A673 (cell line): ENCODE measurements around the gene GIMAP6. TPM values are rescaled to one million over a fixed set of nuclear protein-coding genes. Genes with fewer than 3 reads are reported as not detected.

Source experiments
- BruUV-seq: library from RNA; stranded (reverse); fragments of 400-500 nt; replicated peaks from 2 replicates; lab custom pipeline; 2021; lab: Mats Ljungman, UMichigan
- CTCF ChIA-PET: fragments of 300-600 bp; sonication (Branson Sonifier 250); formaldehyde crosslinking; loops from one replicate; lab custom pipeline; 2022; ENCODE audit warnings: antibody characterized with exemption; lab: Charles Lee
- POLR2A ChIA-PET: fragments of 300-600 bp; sonication (Branson Sonifier 250); formaldehyde crosslinking; loops from one replicate; lab custom pipeline; 2022; ENCODE audit warnings: antibody characterized with exemption; ENCODE audit not compliant: low non-redundant PET; lab: Charles Lee
- DNase-seq: peaks from one replicate; pipeline ENCODE4 v3.0.0-alpha.2; 2015; ENCODE audit warnings: low spot score
- H3K27ac ChIP-seq: fragments of 200-600 bp; sonication (generic); 2 replicates; pipeline ENCODE4 v1.5.1; 2016; ENCODE audit warnings: mixed run types, low read depth, mild to moderate bottlenecking, mixed read lengths, antibody characterized with exemption, low read length; ENCODE audit not compliant: poor library complexity, severe bottlenecking
- H3K27me3 ChIP-seq: fragments of 200-600 bp; sonication (generic); replicated peaks from 2 replicates; pipeline ENCODE4 v1.6.1; 2017; ENCODE audit warnings: mixed run types, low read depth, mild to moderate bottlenecking, mixed read lengths, antibody characterized with exemption, low read length; ENCODE audit not compliant: insufficient read depth, poor library complexity
- H3K36me3 ChIP-seq: fragments of 200-600 bp; sonication (generic); 2 replicates; pipeline ENCODE4 v1.6.1; 2016; ENCODE audit warnings: mixed run types, mild to moderate bottlenecking, mixed read lengths, antibody characterized with exemption, low read length; ENCODE audit not compliant: insufficient read depth, poor library complexity, severe bottlenecking
- H3K4me1 ChIP-seq: fragments of 200-600 bp; sonication (generic); 2 replicates; pipeline ENCODE4 v1.6.1; 2017; ENCODE audit warnings: mixed run types, mild to moderate bottlenecking, mixed read lengths, antibody characterized with exemption, low read length; ENCODE audit not compliant: insufficient read depth, poor library complexity, severe bottlenecking
- H3K4me3 ChIP-seq: fragments of 200-600 bp; sonication (generic); 2 replicates; pipeline ENCODE4 v1.5.1; 2016; ENCODE audit warnings: low read depth, mixed run types, mild to moderate bottlenecking, mixed read lengths, low read length; ENCODE audit not compliant: poor library complexity, severe bottlenecking
- H3K9me3 ChIP-seq: fragments of 200-600 bp; sonication (generic); 2 replicates; pipeline ENCODE4 v1.6.1; 2016; ENCODE audit warnings: mixed run types, low read depth, mild to moderate bottlenecking, mixed read lengths, antibody characterized with exemption, low read length; ENCODE audit not compliant: poor library complexity, severe bottlenecking
- EZH2 ChIP-seq: fragments of 200-600 bp; sonication (generic); IDR thresholded peaks from 2 replicates; pipeline ENCODE4 v1.6.1; 2017; ENCODE audit warnings: borderline replicate concordance, low read depth, mild to moderate bottlenecking, mixed read lengths, antibody characterized with exemption, low read length; ENCODE audit not compliant: poor library complexity, severe bottlenecking
- intact Hi-C: fragments of 100-400 bp; cut with micrococcal nuclease; formaldehyde crosslinking; loops from one replicate; pipeline ENCODE4 v1.10.0; 2022; ENCODE audit not compliant: unreplicated experiment
- total RNA-seq: library from RNA; stranded (reverse); gene quantifications from 2 replicates; pipeline ENCODE4 v1.2.3, GENCODE V29; 2021
- TF ChIP-seq, protein P1 (sequence below): fragments of 300-800, 200-600 bp; sonication (generic); conservative IDR thresholded peaks from 2 replicates; pipeline ENCODE4 v1.5.1; 2017; ENCODE audit warnings: low read depth, mild to moderate bottlenecking, antibody characterized with exemption, low read length, moderate library complexity, mixed read lengths

GIMAP6 gene
- total RNA-seq, 1 experiment from 2014 or later = not detected

- no peaks in the 10 kb centered on the region for H3K4me1 ChIP-seq
- TF ChIP-seq, protein P1, sequence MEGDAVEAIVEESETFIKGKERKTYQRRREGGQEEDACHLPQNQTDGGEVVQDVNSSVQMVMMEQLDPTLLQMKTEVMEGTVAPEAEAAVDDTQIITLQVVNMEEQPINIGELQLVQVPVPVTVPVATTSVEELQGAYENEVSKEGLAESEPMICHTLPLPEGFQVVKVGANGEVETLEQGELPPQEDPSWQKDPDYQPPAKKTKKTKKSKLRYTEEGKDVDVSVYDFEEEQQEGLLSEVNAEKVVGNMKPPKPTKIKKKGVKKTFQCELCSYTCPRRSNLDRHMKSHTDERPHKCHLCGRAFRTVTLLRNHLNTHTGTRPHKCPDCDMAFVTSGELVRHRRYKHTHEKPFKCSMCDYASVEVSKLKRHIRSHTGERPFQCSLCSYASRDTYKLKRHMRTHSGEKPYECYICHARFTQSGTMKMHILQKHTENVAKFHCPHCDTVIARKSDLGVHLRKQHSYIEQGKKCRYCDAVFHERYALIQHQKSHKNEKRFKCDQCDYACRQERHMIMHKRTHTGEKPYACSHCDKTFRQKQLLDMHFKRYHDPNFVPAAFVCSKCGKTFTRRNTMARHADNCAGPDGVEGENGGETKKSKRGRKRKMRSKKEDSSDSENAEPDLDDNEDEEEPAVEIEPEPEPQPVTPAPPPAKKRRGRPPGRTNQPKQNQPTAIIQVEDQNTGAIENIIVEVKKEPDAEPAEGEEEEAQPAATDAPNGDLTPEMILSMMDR = no peak
- TF ChIP-seq EZH2 = no peak
- DNase-seq = no peak
- intact Hi-C loops = no loop called here
- ChIA-PET POLR2A (no interaction called here), CTCF (no interaction called here)
- no peaks in the 10 kb centered on the region for H3K36me3 ChIP-seq
- BruUV-seq = no TSS peak
- H3K27ac ChIP-seq = no peak overlapping the region
- no peaks in the 10 kb centered on the region for H3K9me3 ChIP-seq
- no peak overlapping the region for H3K4me3 ChIP-seq
- no peaks in the 10 kb centered on the region for H3K27me3 ChIP-seq
These were observed 25.3 kb upstream of the GIMAP6 start for GRCh38 chr7:150657526-150657925.

GRCh38 chr7:150656047-150656446 lies 23.9 kb upstream of the GIMAP6 start:
- CTCF ChIA-PET = no interaction called here
- TF ChIP-seq EZH2 = no peak
- TF ChIP-seq, protein P1 = no peak
- Histone ChIP-seq H3K4me1 (no peaks in the 10 kb centered on the region), H3K27me3 (no peaks in the 10 kb centered on the region), H3K4me3 (no peak overlapping the region), H3K9me3 (no peaks in the 10 kb centered on the region), H3K27ac (no peak overlapping the region), H3K36me3 (no peaks in the 10 kb centered on the region)
- no peak for DNase-seq
- BruUV-seq = no TSS peak
- POLR2A ChIA-PET = no interaction called here
- intact Hi-C loops = no loop called here

DNA sequence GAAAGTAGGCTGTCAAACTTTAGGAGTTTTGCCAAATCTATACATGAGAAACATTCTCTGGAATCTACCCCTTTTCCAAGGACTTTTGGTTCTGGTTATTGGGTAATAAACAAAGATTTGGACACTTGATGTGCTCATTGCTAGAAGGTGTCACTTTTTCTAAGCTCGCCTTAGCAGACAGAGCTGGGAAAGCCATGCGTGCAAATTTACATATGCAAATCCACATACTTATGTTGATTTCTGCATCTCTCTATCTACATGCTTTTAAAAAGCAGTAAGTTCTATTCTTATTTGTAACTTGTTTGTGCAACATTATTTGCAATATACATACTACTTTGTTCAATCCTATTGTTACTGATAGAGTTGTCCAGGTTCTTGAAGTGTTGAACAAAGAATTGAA lies 22.5 kb upstream of the GIMAP6 start:
- H3K9me3 ChIP-seq = no peaks in the 10 kb centered on the region
- H3K4me3 ChIP-seq = no peak overlapping the region
- BruUV-seq = no TSS peak
- no peak for TF ChIP-seq EZH2
- TF ChIP-seq, protein P1 = no peak
- POLR2A ChIA-PET = no interaction called here
- no peaks in the 10 kb centered on the region for H3K36me3 ChIP-seq
- CTCF ChIA-PET = no interaction called here
- intact Hi-C loops = no loop called here
- no peak overlapping the region for H3K27ac ChIP-seq
- no peaks in the 10 kb centered on the region for H3K4me1 ChIP-seq
- no peak for DNase-seq
- no peaks in the 10 kb centered on the region for H3K27me3 ChIP-seq
